ENCODE data around the gene GPR37L1. TPM values are rescaled to one million over a fixed set of nuclear protein-coding genes. Genes with fewer than 3 reads are reported as not detected.
A peak's percentile ranks its signal among the peaks of the same experiment; 100 is the strongest.

GPR37L1 gene, protein sequence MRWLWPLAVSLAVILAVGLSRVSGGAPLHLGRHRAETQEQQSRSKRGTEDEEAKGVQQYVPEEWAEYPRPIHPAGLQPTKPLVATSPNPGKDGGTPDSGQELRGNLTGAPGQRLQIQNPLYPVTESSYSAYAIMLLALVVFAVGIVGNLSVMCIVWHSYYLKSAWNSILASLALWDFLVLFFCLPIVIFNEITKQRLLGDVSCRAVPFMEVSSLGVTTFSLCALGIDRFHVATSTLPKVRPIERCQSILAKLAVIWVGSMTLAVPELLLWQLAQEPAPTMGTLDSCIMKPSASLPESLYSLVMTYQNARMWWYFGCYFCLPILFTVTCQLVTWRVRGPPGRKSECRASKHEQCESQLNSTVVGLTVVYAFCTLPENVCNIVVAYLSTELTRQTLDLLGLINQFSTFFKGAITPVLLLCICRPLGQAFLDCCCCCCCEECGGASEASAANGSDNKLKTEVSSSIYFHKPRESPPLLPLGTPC
- total RNA-seq: not detected

- POLR2A ChIA-PET: no interaction called here
- H3K4me1 Mint-ChIP-seq: no peaks in the 10 kb centered on the region
- peaks cover 17% of the 10 kb centered on the region for H3K27me3 Mint-ChIP-seq
- no peaks in the 10 kb centered on the region for H3K9me3 Mint-ChIP-seq
- ATAC-seq (ENCODE audit: low read depth): no peak
- no peaks in the 10 kb centered on the region for H3K36me3 Mint-ChIP-seq
- no peak within 1 kb of the TSS for H3K4me3 Mint-ChIP-seq
- no peak for DNase-seq
- H3K27ac Mint-ChIP-seq: no peak within 1 kb of the TSS
These were observed at the start of gene GPR37L1 for GRCh38 chr1:202122639-202123335. TSS of gene GPR37L1 (plus strand) at chr1:202122917. CDS start at chr1:202122964, 47 bp downstream.

GRCh38 chr1:202073206-202073605 is 49.5 kb upstream of the GPR37L1 start:
- Mint-ChIP-seq H3K4me3 (no peak overlapping the region), H3K4me1 (peaks cover 6% of the 10 kb centered on the region), H3K27me3 (peaks cover 2% of the 10 kb centered on the region), H3K36me3 (no peaks in the 10 kb centered on the region), H3K27ac (no peak overlapping the region), H3K9me3 (no peaks in the 10 kb centered on the region)
- POLR2A ChIA-PET: no interaction called here
- no peak for DNase-seq
- no peak for ATAC-seq (ENCODE audit: low read depth)

DNA sequence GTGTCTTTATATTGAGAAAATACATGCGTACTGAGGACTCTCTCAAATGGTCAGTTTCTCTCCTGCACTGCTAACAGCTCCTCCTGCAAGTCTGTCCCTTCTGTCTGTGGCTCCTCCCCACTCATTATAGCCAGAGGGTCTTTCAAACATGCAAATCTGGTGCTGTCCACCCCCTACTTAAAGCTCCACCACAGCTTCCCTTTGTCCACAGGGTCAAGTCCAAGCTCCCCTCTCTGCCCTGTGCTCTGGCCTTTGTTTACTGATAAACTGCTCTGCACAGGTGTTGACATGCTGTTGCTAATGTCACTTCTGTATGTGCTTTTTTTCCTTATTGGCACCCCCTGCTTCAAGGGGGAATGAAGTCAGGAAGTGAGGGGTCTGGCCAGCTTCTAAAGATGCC is 47.7 kb upstream of the GPR37L1 start:
- Mint-ChIP-seq H3K4me3 (no peak overlapping the region), H3K36me3 (no peaks in the 10 kb centered on the region), H3K4me1 (peaks cover 6% of the 10 kb centered on the region), H3K27me3 (peaks cover 2% of the 10 kb centered on the region), H3K9me3 (no peaks in the 10 kb centered on the region), H3K27ac (no peak overlapping the region)
- POLR2A ChIA-PET: no interaction called here
- DNase-seq (no peak), ATAC-seq (ENCODE audit: low read depth) (no peak)

DNA sequence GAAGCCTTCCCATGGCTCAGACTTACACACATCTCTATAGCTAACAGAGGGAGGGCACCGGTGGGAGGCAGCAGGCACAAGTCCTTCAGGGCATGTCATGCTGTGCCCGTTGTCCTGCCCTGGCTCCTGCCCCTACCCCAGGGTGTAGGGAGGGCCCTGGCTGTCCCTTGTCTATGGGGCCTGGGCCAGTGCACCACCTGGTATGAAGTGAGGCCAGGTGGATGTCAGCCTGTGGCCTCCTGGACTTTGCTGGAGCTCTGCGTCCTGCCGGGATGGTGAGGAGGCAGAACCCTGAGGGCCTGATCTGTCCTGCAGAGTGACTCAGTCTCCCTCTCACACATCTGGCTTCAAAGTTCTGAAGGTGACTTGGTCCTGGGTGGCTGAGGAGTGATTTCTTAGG is 47.3 kb upstream of the GPR37L1 start:
- POLR2A ChIA-PET: no interaction called here
- no peaks in the 10 kb centered on the region for H3K9me3 Mint-ChIP-seq
- H3K4me3 Mint-ChIP-seq: no peak overlapping the region
- ATAC-seq (ENCODE audit: low read depth): no peak
- no peak overlapping the region for H3K27ac Mint-ChIP-seq
- DNase-seq: no peak
- peaks cover 2% of the 10 kb centered on the region for H3K27me3 Mint-ChIP-seq
- no peaks in the 10 kb centered on the region for H3K36me3 Mint-ChIP-seq
- H3K4me1 Mint-ChIP-seq: peaks cover 6% of the 10 kb centered on the region

DNA sequence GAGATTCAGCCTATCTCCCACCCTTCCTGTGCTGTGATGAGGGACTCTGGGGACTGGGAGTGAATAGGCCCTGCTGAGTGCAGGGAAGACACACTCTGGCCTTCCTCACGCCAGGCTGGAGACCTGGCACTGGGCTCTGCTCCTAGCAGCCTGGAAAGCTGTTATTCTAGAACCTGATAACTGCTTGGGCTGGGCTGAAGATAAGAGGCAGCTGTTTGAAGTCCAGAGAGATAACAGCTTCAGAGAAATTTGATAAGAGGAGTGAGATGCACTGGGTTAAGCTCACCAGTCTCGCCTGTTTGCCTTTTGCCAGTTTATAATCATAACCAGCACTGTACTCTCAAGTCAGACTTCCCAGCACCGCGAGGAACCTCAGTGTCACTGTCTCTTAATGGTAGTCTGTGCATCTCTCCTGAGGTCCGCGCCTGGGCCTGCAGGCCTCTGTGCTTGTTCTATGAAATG is 46.6 kb upstream of the GPR37L1 start:
- Mint-ChIP-seq H3K4me3 (no peak overlapping the region), H3K9me3 (no peaks in the 10 kb centered on the region), H3K27me3 (peaks cover 2% of the 10 kb centered on the region), H3K4me1 (peaks cover 6% of the 10 kb centered on the region), H3K27ac (no peak overlapping the region), H3K36me3 (no peaks in the 10 kb centered on the region)
- no peak for DNase-seq
- no peak for ATAC-seq (ENCODE audit: low read depth)
- POLR2A ChIA-PET: no interaction called here

DNA sequence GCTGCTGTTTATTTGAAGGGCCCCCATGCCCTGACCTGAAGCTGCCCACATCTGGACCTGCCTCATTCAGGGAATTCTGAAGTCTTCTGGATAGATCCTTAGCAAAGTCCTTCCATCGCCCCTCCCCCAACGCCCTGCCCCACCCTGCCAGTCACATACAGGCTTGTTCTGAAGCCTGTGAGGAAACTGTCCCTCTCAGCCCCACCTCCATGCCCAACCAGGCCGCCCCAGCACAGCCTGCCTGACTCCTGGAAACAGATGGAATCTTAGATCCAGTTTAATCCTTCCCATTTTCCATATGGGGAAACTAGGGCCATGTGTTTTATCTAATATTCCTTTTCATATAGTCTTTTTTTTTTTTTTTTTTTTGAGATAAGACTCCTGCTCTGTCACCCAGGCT is 44.5 kb upstream of the GPR37L1 start:
- no peak for ATAC-seq (ENCODE audit: low read depth)
- H3K27ac Mint-ChIP-seq: no peak overlapping the region
- peaks cover 1% of the 10 kb centered on the region for H3K27me3 Mint-ChIP-seq
- H3K36me3 Mint-ChIP-seq: no peaks in the 10 kb centered on the region
- no peaks in the 10 kb centered on the region for H3K9me3 Mint-ChIP-seq
- H3K4me3 Mint-ChIP-seq: no peak overlapping the region
- peaks cover 6% of the 10 kb centered on the region for H3K4me1 Mint-ChIP-seq
- DNase-seq: no peak
- POLR2A ChIA-PET: no interaction called here

DNA sequence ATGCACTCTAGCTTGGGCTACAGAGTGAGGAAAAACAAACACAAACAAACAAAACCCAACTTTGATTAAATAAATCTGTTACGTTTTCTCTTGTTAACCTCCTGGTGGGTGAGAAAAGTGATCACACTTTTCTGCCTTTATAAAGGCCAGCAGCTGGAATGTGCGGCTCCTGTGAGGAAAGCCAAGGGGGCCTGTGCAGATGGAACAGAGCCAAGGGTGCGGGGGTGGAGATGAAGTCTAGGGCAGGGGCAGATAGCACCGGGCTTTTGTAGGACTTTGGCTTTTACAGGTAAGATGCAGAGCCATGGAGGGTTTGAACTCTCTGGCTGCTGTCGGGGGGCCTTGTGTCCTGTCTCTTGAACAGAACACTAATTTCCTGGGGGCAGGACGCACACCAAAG is 40.7 kb upstream of the GPR37L1 start:
- Mint-ChIP-seq H3K27me3 (peaks cover 1% of the 10 kb centered on the region), H3K36me3 (no peaks in the 10 kb centered on the region), H3K27ac (no peak overlapping the region), H3K9me3 (no peaks in the 10 kb centered on the region), H3K4me1 (peaks cover 2% of the 10 kb centered on the region), H3K4me3 (no peak overlapping the region)
- POLR2A ChIA-PET: no interaction called here
- DNase-seq: no peak
- ATAC-seq (ENCODE audit: low read depth): no peak

- POLR2A ChIA-PET: no interaction called here
- no peak for DNase-seq
- peak overlapping the region; percentile 11 for H3K27ac Mint-ChIP-seq
- peaks cover 5% of the 10 kb centered on the region for H3K27me3 Mint-ChIP-seq
- H3K4me3 Mint-ChIP-seq: no peak overlapping the region
- ATAC-seq (ENCODE audit: low read depth): no peak
- no peaks in the 10 kb centered on the region for H3K36me3 Mint-ChIP-seq
- no peaks in the 10 kb centered on the region for H3K4me1 Mint-ChIP-seq
- H3K9me3 Mint-ChIP-seq: no peaks in the 10 kb centered on the region
These were observed 37.7 kb upstream of the GPR37L1 start for GRCh38 chr1:202084791-202085681.

DNA sequence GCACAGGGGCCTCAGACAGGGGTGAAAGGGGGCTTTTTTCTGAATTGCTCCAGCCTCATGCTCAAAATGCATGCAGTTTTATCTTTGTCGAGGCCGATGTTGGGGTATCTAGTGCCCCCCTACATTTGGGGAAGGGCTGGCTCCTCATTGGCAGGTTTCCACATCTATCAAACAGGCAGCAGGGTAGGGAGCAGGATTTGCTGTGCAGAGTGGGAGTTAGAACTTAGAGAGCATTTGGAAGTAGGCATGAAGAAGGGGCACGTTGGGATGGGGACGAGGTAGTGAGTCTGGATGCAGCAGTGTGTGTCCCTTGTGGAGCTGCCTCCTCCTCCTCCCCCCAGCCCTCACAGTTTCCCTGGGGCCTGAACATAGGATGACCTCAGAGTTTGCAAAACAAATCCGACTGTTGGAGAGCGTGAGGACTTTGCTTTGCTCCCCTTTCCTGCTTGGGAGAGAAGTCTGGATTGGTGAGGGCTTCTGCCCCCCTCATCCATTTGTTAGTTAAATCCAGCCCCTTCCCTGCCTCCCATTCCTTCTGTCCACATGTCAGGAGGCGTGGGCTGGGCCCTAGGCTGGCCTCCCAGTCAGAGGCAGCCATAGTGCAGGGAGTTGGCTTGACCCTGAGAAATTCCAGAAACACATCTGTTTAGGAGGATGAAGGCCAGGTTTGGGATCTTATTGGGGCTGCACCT is 36.9 kb upstream of the GPR37L1 start:
- H3K9me3 Mint-ChIP-seq: no peaks in the 10 kb centered on the region
- ATAC-seq (ENCODE audit: low read depth) (no peak), DNase-seq (no peak)
- no peak overlapping the region for H3K27ac Mint-ChIP-seq
- no peak overlapping the region for H3K4me3 Mint-ChIP-seq
- no peaks in the 10 kb centered on the region for H3K4me1 Mint-ChIP-seq
- POLR2A ChIA-PET: no interaction called here
- no peaks in the 10 kb centered on the region for H3K36me3 Mint-ChIP-seq
- H3K27me3 Mint-ChIP-seq: peaks cover 5% of the 10 kb centered on the region

GRCh38 chr1:202086579-202087350 is 36.0 kb upstream of the GPR37L1 start:
- POLR2A ChIA-PET: no interaction called here
- peaks cover 5% of the 10 kb centered on the region for H3K27me3 Mint-ChIP-seq
- ATAC-seq (ENCODE audit: low read depth): no peak
- no peaks in the 10 kb centered on the region for H3K36me3 Mint-ChIP-seq
- no peaks in the 10 kb centered on the region for H3K9me3 Mint-ChIP-seq
- no peak overlapping the region for H3K27ac Mint-ChIP-seq
- no peak for DNase-seq
- no peaks in the 10 kb centered on the region for H3K4me1 Mint-ChIP-seq
- no peak overlapping the region for H3K4me3 Mint-ChIP-seq

- H3K27ac Mint-ChIP-seq: no peak overlapping the region
- H3K9me3 Mint-ChIP-seq: no peaks in the 10 kb centered on the region
- peaks cover 3% of the 10 kb centered on the region for H3K27me3 Mint-ChIP-seq
- H3K4me1 Mint-ChIP-seq: no peaks in the 10 kb centered on the region
- POLR2A ChIA-PET: no interaction called here
- H3K36me3 Mint-ChIP-seq: no peaks in the 10 kb centered on the region
- DNase-seq (no peak), ATAC-seq (ENCODE audit: low read depth) (no peak)
- no peak overlapping the region for H3K4me3 Mint-ChIP-seq
These were observed 34.5 kb upstream of the GPR37L1 start for GRCh38 chr1:202088206-202088605.

GRCh38 chr1:202090994-202091393 is 31.7 kb upstream of the GPR37L1 start:
- ATAC-seq (ENCODE audit: low read depth) (no peak), DNase-seq (no peak)
- Mint-ChIP-seq H3K9me3 (no peaks in the 10 kb centered on the region), H3K4me1 (no peaks in the 10 kb centered on the region), H3K27me3 (peaks cover 8% of the 10 kb centered on the region), H3K27ac (no peak overlapping the region), H3K4me3 (no peak overlapping the region), H3K36me3 (no peaks in the 10 kb centered on the region)
- POLR2A ChIA-PET: interaction anchor here (0.7 kb wide), 1 partner anchor 897 kb away, joined by 3 read pairs; no protein-coding TSS in a partner anchor
